ENCODE results near the gene KNOP1. TPM values are rescaled to one million over a fixed set of nuclear protein-coding genes. Genes with fewer than 3 reads are reported as not detected.

The KNOP1 gene
- total and polyA plus RNA-seq, 2 donors (not counting 3 experiments of a cell fraction or from before 2014, with no cell fraction given): 6.7 to 33.5 TPM

GRCh38 chr16:19678804-19679203 is 39.2 kb downstream of the KNOP1 start:
- TF ChIP-seq EZH2 (IDR thresholded peaks at IDR 0.05; ENCODE audit: borderline replicate concordance, low read depth, low read length, severe bottlenecking): no peak
- no peak for TF ChIP-seq POLR2A (IDR thresholded peaks at IDR 0.05; ENCODE audit: low read depth, low read length)
- no peak for TF ChIP-seq POLR2AphosphoS5 (IDR thresholded peaks at IDR 0.05; ENCODE audit: insufficient read depth, low read depth, low read length)
- no peak for TF ChIP-seq GATA2 (IDR thresholded peaks at IDR 0.05; ENCODE audit: insufficient read depth, insufficient read length, low read depth, low read length)
- TF ChIP-seq JUN (IDR thresholded peaks at IDR 0.05; ENCODE audit: borderline replicate concordance, insufficient read depth, insufficient read length, low read depth): no peak
- TF ChIP-seq, protein P1, sequence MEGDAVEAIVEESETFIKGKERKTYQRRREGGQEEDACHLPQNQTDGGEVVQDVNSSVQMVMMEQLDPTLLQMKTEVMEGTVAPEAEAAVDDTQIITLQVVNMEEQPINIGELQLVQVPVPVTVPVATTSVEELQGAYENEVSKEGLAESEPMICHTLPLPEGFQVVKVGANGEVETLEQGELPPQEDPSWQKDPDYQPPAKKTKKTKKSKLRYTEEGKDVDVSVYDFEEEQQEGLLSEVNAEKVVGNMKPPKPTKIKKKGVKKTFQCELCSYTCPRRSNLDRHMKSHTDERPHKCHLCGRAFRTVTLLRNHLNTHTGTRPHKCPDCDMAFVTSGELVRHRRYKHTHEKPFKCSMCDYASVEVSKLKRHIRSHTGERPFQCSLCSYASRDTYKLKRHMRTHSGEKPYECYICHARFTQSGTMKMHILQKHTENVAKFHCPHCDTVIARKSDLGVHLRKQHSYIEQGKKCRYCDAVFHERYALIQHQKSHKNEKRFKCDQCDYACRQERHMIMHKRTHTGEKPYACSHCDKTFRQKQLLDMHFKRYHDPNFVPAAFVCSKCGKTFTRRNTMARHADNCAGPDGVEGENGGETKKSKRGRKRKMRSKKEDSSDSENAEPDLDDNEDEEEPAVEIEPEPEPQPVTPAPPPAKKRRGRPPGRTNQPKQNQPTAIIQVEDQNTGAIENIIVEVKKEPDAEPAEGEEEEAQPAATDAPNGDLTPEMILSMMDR (IDR thresholded peaks at IDR 0.05; ENCODE audit: extremely low read depth in 1 of 2, insufficient read depth in 1 of 2, low read depth in 1 of 2, low read length in 2 of 2): no peak
- TF ChIP-seq MAX (IDR thresholded peaks at IDR 0.05; ENCODE audit: insufficient read depth, insufficient read length): no peak
- TF ChIP-seq MYC (IDR thresholded peaks at IDR 0.05; ENCODE audit: low read depth, low read length): no peak
- POLR2A ChIA-PET: no interaction called here
- Histone ChIP-seq H3K4me3 (replicated peaks in 1 of 3; ENCODE audit: insufficient read depth in 1 of 3, low read depth in 1 of 3, low read length in 3 of 3) (no peak overlapping the region), H3K9me3 (replicated peaks; ENCODE audit: control insufficient read depth, insufficient read depth, low read length) (no peaks in the 10 kb centered on the region), H3K27me3 (ENCODE audit: control insufficient read depth in 2 of 2, insufficient read depth in 2 of 2, low read length in 2 of 2) (no peaks in the 10 kb centered on the region), H4K20me1 (replicated peaks; ENCODE audit: control insufficient read depth, extremely low read depth, insufficient read depth, low read length) (no peaks in the 10 kb centered on the region), H3K27ac (ENCODE audit: insufficient read depth, low read depth, low read length) (no peak overlapping the region), H3K4me2 (ENCODE audit: insufficient read depth, low read length) (no peak overlapping the region), H3K79me2 (ENCODE audit: control insufficient read depth, insufficient read depth, low read length) (no peaks in the 10 kb centered on the region), H3K9ac (replicated peaks; ENCODE audit: extremely low read depth, insufficient read depth, low read length) (no peak overlapping the region), H3K4me1 (ENCODE audit: control insufficient read depth, extremely low read depth, insufficient read depth, low read length) (no peaks in the 10 kb centered on the region), H2AFZ (ENCODE audit: low read depth, low read length) (no peak overlapping the region), H3K9me1 (replicated peaks; ENCODE audit: control insufficient read depth, extremely low read depth, insufficient read depth, low read length) (no peaks in the 10 kb centered on the region), H3K36me3 (ENCODE audit: control insufficient read depth in 2 of 2, extremely low read depth in 1 of 2, insufficient read depth in 2 of 2, low read length in 2 of 2) (peaks cover 0 to 9% of the 10 kb centered on the region in 2 experiments)
- BruUV-seq (replicated peaks): no TSS peak
- no peak for DNase-seq (ENCODE audit: low read depth, low spot score)
- dilution Hi-C loops (cut with MboI; ENCODE audit: extremely low pct_ligation_motif_present, low sequenced_read_pairs): no loop called here
- FAIRE-seq: no peak
- intact Hi-C loops (cut with micrococcal nuclease): no loop called here
- CTCF ChIA-PET: interaction anchor here (0.6 to 1.6 kb wide), 4 partner anchors 31 to 82 kb away, joined by 3 to 4 read pairs (median 3); no protein-coding TSS in a partner anchor

Measured in endothelial cell of umbilical vein (primary cell).